Bladder microvascular endothelial cell (primary cell): ENCODE results near the gene EPHA1. TPM values are rescaled to one million over a fixed set of nuclear protein-coding genes. Genes with fewer than 3 reads are reported as not detected.

Experiments used
- total RNA-seq: library from RNA; depleted of rRNA; stranded (reverse); fragments of >200 nt; gene quantifications from 2 replicates; pipeline ENCODE4 v1.2.3, GENCODE V29; 2014

Gene EPHA1
- not detected in 2 replicates for total RNA-seq

DNA sequence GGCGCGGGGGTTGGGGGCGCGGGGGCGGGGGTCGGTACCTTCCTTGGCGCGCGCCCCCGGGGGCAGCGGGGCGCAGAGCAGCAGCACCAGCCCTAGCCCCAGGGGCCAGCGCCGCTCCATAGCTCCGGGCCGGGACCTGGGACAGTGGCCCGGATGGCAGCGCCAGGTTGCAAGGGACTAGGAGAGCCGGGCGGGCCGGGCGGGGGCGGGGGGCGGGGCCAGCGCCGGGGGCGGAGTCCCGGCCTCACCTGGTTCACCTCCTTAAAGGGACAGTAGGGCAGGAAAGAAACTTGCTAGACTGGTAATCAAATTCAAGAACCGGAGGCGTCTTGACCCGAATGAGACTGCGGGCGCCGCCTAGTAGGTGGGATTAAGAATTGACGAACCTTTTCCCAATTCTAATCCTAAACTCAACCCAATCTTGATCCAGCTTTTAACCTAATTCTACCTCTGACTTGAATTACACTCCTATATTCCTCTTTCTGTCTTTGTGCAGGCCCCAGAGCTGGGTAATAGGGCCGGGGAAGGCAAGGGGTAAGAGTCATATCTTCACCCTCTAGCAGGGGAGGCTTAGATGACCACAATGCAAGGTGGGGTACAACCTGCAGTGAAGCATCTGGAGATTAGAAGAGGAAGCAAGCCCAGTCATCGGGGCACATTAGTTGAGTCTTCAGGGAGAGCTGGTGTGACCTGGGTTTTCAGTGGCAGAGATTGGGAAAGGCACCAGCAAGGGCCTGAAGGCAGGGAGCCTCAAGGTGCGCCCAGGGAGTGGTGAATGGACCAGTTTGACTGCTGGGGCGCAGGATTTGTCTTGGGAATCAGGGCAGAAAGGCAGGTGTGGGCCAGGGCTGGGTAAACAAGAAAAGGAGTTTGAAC lies at the start of gene EPHA1:
TSS of gene EPHA1 (minus strand) at position 171 of the 876 bp plus-strand sequence. CDS start at position 120, 51 bp downstream.

DNA sequence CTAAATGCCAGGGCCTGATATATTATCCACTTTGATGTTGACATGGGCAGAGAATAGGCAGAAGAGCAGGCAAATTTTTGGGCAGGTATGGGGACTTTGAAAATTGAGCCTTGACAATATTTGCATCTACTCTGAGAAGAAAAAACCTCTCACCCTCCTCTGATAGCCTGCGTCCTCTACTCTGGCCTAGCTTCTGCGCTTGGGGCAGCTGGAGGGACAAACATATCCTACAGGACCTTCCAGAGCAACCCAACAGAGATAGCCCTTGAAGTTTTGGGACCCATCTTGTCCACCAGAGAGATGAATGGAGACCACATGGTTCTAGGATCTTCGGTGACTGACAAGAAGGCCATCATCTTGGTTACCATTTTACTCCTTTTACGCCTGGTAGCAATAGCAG lies 34.5 kb upstream of the EPHA1 start, which contains the start of gene TAS2R60:
TSS of gene TAS2R60 (plus strand) at position 301 of the 400 bp plus-strand sequence. CDS start at position 301, 0 bp downstream.

DNA sequence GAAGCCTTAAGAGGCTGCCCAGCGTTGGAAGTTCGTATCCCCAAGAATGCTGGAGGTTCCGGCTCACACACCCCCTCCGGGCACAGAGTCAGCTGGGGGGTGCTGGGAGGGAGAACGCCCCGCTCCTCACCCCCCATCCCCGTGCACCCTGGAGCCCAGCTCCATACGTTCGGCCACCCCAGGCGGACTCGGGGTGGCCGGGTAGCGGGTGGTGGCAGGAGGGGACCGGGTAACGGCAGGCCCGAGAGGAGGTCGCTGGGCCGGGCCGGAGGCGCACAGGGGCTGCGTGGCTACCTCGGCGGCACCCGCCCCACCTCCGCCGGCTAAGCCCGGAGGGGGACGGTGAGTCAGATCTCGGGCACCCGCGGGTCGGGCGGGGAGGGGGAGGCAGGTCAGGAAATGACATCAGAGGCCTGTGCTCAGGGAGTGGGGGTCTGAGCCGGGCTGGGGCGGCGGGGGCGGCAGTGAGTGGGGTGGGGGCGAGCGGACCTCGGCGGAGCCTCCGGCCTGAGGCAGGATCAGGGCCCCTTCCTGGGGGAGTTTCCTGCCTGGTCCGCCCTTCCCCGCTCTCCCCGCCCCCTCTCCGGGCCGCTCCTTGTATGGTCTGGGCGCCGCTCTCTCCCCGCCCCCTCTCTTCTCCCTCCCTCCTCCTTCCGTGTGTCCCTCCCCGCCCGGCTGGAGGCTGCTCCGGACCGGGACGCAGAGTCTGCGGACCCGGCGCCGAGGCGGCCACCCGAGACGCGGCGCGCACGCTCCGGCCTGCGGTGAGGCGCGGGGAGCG lies 27.8 kb downstream of the EPHA1 start, which contains the start of gene ZYX:
TSS of gene ZYX (plus strand) at position 700 of the 781 bp plus-strand sequence. CDS start 227 bp downstream, outside the sequence.

DNA sequence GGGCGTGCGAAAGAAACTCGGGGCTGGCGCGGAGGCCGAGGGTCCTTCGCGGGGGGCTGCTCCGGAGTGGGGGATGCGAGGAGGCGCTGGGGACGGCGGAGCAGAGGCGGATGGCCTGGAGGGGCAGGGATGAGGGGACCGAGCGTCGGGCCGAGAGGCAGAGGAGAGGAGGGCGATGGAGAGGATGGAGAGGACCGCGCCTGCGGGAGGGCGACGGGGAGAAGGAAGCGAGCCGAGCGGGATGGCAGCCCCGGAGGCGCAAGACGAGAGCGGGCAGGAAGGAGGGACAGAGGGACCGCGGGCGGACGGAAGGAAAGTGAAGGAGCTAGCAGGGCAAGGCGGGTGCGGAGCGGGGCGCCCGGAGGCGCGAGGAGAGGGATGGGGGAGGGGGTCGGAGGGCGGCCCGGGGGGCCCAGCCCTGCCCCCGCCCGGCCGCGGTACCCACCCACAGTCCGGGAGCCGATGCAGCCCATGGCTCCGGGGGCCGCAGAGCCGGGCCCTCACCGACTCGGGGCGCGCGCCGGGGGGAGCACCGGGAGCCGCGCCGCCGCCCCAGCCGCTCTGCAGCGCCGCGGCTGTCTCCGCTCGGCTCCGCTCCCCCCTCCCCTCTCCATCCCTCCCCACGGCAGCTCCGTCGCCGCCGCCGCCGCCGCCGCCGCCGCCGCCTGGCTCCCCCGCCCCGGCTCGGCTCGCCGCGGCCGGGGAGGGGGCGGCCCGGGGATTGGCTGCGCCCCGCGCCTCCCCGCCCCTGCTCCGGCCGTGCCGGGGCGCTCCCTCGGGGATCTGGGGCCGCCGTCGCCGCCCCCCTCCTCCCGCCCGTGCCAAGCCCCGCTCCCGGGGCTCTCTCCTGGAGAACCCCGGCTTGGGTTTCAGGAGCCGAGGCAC lies 46.3 kb downstream of the EPHA1 start, which contains the start of gene FAM131B:
TSS of gene FAM131B (minus strand) at position 583 of the 885 bp plus-strand sequence. CDS start at position 473, 110 bp downstream.

Other genes with a start within 250 kb of the EPHA1 start
- not detected in 2 replicates for gene TAS2R39, start 225.4 kb downstream of the EPHA1 start, total RNA-seq
- gene TAS2R40, start 186.8 kb downstream of the EPHA1 start, total RNA-seq, result not detected in 2 replicates
- 66.7 and 80.7 TPM in 2 replicates for gene GSTK1, start 145.4 kb downstream of the EPHA1 start, total RNA-seq
- 0.19 TPM in 1 of 2 replicates, not detected in the other for gene TMEM139, start 123.9 kb downstream of the EPHA1 start, total RNA-seq
- gene CASP2, start 120.5 kb downstream of the EPHA1 start, total RNA-seq, result 13.4 and 36.1 TPM in 2 replicates
- gene CLCN1, start 92.7 kb downstream of the EPHA1 start, total RNA-seq, result not detected in 2 replicates
- 0.44 and 0.49 TPM in 2 replicates for gene FAM131B, start 46.1 kb downstream of the EPHA1 start, total RNA-seq
- gene ZYX, start 27.5 kb downstream of the EPHA1 start, total RNA-seq, result 18.3 and 64.6 TPM in 2 replicates
- 0.16 TPM in 1 of 2 replicates, not detected in the other for gene TAS2R60, start 34.6 kb upstream of the EPHA1 start, total RNA-seq
- gene TAS2R41, start 69.0 kb upstream of the EPHA1 start, total RNA-seq, result not detected in 2 replicates
- gene CTAGE15, start 162.9 kb upstream of the EPHA1 start, total RNA-seq, result 0.06 TPM in 1 of 2 replicates, not detected in the other
- gene TCAF2, start 212.1 kb upstream of the EPHA1 start, total RNA-seq, result 3.9 and 6.5 TPM in 2 replicates